ENCODE results near the gene FABP1.

- TF ChIP-seq CTCF (conservative IDR thresholded peaks at IDR 0.05 in 1 of 2, IDR thresholded peaks at IDR 0.05 in 1 of 2; ENCODE audit: extremely low read depth in 1 of 2, insufficient read depth in 1 of 2, low read depth in 1 of 2, low read length in 2 of 2): no peak
- TF ChIP-seq EZH2 (IDR thresholded peaks at IDR 0.05; ENCODE audit: borderline replicate concordance, low read length): no peak
These were observed 35.1 kb downstream of the FABP1 start for GRCh38 chr2:88092773-88093172.

All from mammary epithelial cell (primary cell).